ENCODE data around the gene GGCX. TPM values are rescaled to one million over a fixed set of nuclear protein-coding genes. Genes with fewer than 3 reads are reported as not detected.

The GGCX gene
- total and polyA plus RNA-seq, 2 of the 13 experiments (the other 11 are each of a cell fraction or from before 2014, with no cell fraction given), result 72.5 to 103 TPM

DNA sequence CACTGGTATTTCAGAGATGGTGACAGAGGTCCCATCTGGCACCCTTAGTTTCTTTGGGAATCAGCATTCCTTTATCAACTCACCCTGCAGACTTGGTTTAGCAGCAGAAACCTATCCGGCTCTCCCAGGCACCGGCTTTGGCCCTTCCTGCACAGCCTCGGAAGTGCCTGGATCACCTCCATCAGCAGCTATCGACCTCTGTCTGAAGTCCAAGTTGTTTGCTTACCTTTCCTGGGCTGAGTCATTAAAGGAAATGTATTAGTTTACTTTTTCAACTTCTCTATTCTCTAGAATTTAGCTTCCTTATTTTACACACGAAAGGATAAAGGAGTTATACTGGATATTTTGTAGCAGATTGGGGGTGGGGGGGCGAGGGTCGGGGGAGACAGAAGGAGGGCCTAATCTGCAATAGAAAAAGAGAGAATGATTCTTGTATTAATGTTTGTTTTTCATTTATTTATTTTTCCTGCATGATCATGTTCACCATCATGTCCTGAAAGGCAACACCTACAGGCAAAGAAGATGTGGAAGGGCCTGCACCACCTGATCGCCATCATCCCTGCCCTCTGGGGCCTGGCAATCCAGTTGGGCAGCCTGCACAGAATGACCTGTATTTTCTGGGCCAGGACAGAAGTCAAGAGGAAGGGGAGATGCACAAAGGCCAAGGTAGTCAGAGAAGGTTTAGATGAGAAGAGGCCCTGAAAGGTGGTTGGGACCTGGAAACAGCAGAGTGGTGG lies 44.5 kb downstream of the GGCX start (continued):
- TF ChIP-seq, protein P1, sequence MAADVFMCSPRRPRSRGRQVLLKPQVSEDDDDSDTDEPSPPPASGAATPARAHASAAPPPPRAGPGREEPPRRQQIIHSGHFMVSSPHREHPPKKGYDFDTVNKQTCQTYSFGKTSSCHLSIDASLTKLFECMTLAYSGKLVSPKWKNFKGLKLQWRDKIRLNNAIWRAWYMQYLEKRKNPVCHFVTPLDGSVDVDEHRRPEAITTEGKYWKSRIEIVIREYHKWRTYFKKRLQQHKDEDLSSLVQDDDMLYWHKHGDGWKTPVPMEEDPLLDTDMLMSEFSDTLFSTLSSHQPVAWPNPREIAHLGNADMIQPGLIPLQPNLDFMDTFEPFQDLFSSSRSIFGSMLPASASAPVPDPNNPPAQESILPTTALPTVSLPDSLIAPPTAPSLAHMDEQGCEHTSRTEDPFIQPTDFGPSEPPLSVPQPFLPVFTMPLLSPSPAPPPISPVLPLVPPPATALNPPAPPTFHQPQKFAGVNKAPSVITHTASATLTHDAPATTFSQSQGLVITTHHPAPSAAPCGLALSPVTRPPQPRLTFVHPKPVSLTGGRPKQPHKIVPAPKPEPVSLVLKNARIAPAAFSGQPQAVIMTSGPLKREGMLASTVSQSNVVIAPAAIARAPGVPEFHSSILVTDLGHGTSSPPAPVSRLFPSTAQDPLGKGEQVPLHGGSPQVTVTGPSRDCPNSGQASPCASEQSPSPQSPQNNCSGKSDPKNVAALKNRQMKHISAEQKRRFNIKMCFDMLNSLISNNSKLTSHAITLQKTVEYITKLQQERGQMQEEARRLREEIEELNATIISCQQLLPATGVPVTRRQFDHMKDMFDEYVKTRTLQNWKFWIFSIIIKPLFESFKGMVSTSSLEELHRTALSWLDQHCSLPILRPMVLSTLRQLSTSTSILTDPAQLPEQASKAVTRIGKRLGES (CRISPR knock-in tag; IDR thresholded peaks at IDR 0.05; ENCODE audit: borderline replicate concordance), result no peak
- TF ChIP-seq GABPA (IDR thresholded peaks at IDR 0.05; ENCODE audit: low read depth, low read length) (no peak), GABPA (CRISPR knock-in tag; IDR thresholded peaks at IDR 0.05; ENCODE audit: low read depth) (no peak; the same call in 1 of the 2 replicates), PREB (CRISPR knock-in tag; IDR thresholded peaks at IDR 0.05) (no peak), SNRNP70 (IDR thresholded peaks at IDR 0.05; ENCODE audit: low read depth, low read length) (no peak), SMARCC2 (IDR thresholded peaks at IDR 0.05) (peak; percentile 85; the same call in 1 of the 2 replicates), ZC3H13 (CRISPR knock-in tag; IDR thresholded peaks at IDR 0.05) (no peak), ZSCAN31 (CRISPR knock-in tag; IDR thresholded peaks at IDR 0.05; ENCODE audit: low read depth) (no peak), PLRG1 (conservative IDR thresholded peaks at IDR 0.05) (no peak), NFE2L2 (IDR thresholded peaks at IDR 0.05; ENCODE audit: low read length) (no peak), ZNF724P (CRISPR knock-in tag; IDR thresholded peaks at IDR 0.05; ENCODE audit: borderline replicate concordance) (no peak), ZFX (CRISPR knock-in tag; IDR thresholded peaks at IDR 0.05; ENCODE audit: low read depth) (no peak; the same call in 1 of the 2 replicates), ZKSCAN5 (CRISPR knock-in tag; IDR thresholded peaks at IDR 0.05) (peak; percentile 89; the same call in 1 of the 2 replicates), PHF21A (CRISPR knock-in tag; IDR thresholded peaks at IDR 0.05) (peak; percentile 19; the same call in 1 of the 2 replicates), ATAD3A (CRISPR knock-in tag; IDR thresholded peaks at IDR 0.05) (no peak), NFIB (CRISPR knock-in tag; IDR thresholded peaks at IDR 0.05; ENCODE audit: borderline replicate concordance) (no peak), RARA (CRISPR knock-in tag; IDR thresholded peaks at IDR 0.05) (peak; percentile 76), ARID3A (IDR thresholded peaks at IDR 0.05; ENCODE audit: low read depth, low read length) (peak; percentile 51; the same call in 1 of the 2 replicates), ZBTB43 (CRISPR knock-in tag; conservative IDR thresholded peaks at IDR 0.05) (no peak), ZFP36L1 (CRISPR knock-in tag; IDR thresholded peaks at IDR 0.05) (no peak), RFXANK (CRISPR knock-in tag; IDR thresholded peaks at IDR 0.05) (no peak)
- TF ChIP-seq, protein P2, sequence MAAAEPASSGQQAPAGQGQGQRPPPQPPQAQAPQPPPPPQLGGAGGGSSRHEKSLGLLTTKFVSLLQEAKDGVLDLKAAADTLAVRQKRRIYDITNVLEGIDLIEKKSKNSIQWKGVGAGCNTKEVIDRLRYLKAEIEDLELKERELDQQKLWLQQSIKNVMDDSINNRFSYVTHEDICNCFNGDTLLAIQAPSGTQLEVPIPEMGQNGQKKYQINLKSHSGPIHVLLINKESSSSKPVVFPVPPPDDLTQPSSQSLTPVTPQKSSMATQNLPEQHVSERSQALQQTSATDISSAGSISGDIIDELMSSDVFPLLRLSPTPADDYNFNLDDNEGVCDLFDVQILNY (CRISPR knock-in tag; conservative IDR thresholded peaks at IDR 0.05), result no peak

All from HepG2 (cell line).